ENCODE data around the gene F2.

F2 gene

GRCh38 chr11:46684367-46684766, 34.6 kb upstream of the F2 start:
- no peak for TF ChIP-seq CTCF (IDR thresholded peaks at IDR 0.05; ENCODE audit: low read depth, low read length, missing control alignments)
- no peak for DNase-seq (ENCODE audit: low read depth)
- in situ Hi-C loops (cut with HindIII; ENCODE audit: low sequenced_read_pairs): no loop called here
- no peak overlapping the region for H3K4me3 ChIP-seq (ENCODE audit: low read depth, low read length)

GRCh38 chr11:46686886-46687795, 31.9 kb upstream of the F2 start:
- no peak overlapping the region for H3K4me3 ChIP-seq (ENCODE audit: low read depth, low read length)
- no peak for TF ChIP-seq CTCF (IDR thresholded peaks at IDR 0.05; ENCODE audit: low read depth, low read length, missing control alignments)
- in situ Hi-C loops (cut with HindIII; ENCODE audit: low sequenced_read_pairs): no loop called here
- DNase-seq (ENCODE audit: low read depth): peak; percentile 69

DNA sequence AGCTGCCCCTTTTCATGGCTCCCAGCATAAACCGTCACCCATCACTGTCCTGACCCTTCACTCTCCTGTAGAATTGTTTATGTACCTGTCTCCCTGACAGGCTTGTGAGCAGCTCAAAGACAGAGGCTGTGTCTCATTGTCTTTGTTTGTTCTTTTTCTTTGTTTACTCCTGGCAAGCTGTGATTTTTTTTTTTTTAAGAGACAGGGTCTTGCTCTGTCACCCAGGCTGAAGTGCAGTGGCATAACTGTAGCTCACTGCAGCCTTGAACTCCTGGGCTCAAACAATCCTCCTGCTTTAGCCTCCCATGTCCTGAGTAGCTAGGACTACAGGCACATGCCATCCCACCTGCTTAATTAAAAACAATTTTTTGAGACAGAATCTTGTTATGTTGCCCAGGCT, 28.3 kb upstream of the F2 start:
- no peak overlapping the region for H3K4me3 ChIP-seq (ENCODE audit: low read depth, low read length)
- TF ChIP-seq CTCF (IDR thresholded peaks at IDR 0.05; ENCODE audit: low read depth, low read length, missing control alignments): no peak
- DNase-seq (ENCODE audit: low read depth): no peak
- in situ Hi-C loops (cut with HindIII; ENCODE audit: low sequenced_read_pairs): no loop called here

DNA sequence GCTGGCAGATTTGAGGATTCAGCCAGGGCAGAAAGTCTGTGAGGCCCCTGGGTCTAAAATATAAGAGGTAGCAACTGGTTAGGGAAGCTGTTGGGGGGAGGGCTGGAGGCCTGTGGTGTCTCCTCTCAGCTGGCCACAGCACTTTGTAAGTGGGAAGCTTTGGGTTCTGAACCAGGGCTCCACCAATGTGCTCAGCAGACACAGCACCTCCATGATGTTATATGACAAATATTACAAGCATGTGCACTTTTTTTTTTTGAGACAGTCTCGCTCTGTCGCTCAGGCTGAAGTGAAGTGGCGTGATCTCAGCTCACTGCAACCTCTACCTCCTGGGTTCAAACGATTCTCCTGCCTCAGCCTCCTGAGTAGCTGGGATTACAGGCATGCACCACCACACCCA, 26.6 kb upstream of the F2 start:
- no peak overlapping the region for H3K4me3 ChIP-seq (ENCODE audit: low read depth, low read length)
- no peak for DNase-seq (ENCODE audit: low read depth)
- in situ Hi-C loops (cut with HindIII; ENCODE audit: low sequenced_read_pairs): no loop called here
- TF ChIP-seq CTCF (IDR thresholded peaks at IDR 0.05; ENCODE audit: low read depth, low read length, missing control alignments): no peak

DNA sequence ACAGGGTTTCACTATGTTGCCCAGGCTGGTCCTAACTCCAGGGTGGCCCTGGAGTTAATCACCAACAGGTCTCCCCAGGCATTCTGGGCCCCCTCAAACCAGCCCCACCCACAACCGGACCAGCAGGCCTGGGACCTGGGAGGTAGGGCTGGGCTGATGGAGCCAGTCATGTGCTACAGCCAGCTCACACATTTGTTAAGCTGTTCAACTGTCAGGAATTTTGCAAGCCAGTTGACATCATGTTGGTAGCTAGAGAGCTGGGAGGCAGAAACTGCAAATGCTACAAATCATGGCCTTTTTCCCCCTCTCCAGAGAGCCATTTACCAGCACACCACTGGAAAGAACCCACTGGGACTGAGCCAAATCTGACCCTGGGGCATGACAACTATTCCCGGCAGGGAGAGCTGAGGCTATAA, 25.4 kb upstream of the F2 start:
- in situ Hi-C loops (cut with HindIII; ENCODE audit: low sequenced_read_pairs): no loop called here
- no peak for DNase-seq (ENCODE audit: low read depth)

GRCh38 chr11:46694072-46694471, 24.9 kb upstream of the F2 start:
- DNase-seq (ENCODE audit: low read depth): no peak
- in situ Hi-C loops (cut with HindIII; ENCODE audit: low sequenced_read_pairs): no loop called here
- TF ChIP-seq CTCF (IDR thresholded peaks at IDR 0.05; ENCODE audit: low read depth, low read length, missing control alignments): no peak
- H3K4me3 ChIP-seq (ENCODE audit: low read depth, low read length): no peak overlapping the region

More for the DNA sequence above, 25.4 kb upstream of the F2 start:
- no peak overlapping the region for H3K4me3 ChIP-seq (ENCODE audit: low read depth, low read length)
- TF ChIP-seq CTCF (IDR thresholded peaks at IDR 0.05; ENCODE audit: low read depth, low read length, missing control alignments): no peak
